Lung (tissue), 12 donors: ENCODE results near the gene SDC4. TPM values are rescaled to one million over a fixed set of nuclear protein-coding genes. Genes with fewer than 3 reads are reported as not detected.

Experiments used
- ATAC-seq: fragments of 200-7000 bp; cut with Tn5 transposase; one replicate; pipeline ENCODE4 v1.9.1; 2020; ENCODE audit warnings: moderate number of reproducible peaks; ENCODE audit not compliant: insufficient read depth, low FRiP score
- DNase-seq, 3 donors: peaks; one replicate each; pipeline ENCODE4 v3.0.0-alpha.2; 2013 to 2017
- H3K27ac ChIP-seq, 2 donors: one replicate each; pipeline ENCODE4 v1.5.1; 2013; ENCODE audit warnings: mild to moderate bottlenecking in 2 of 2, moderate library complexity in 2 of 2, control low read depth in 1 of 2, inconsistent platforms in 1 of 2, low read depth in 1 of 2, low read length in 1 of 2
- H3K27me3 ChIP-seq, 3 donors: one replicate each; pipeline ENCODE4 v1.5.1; 2013; ENCODE audit warnings: low read length in 2 of 3; ENCODE audit not compliant: control insufficient read depth in 3 of 3, insufficient read depth in 3 of 3
- H3K36me3 ChIP-seq, 4 donors: one replicate each; pipeline ENCODE4 v1.5.1; 2013; ENCODE audit warnings: low read length in 4 of 4, mild to moderate bottlenecking in 1 of 4, moderate library complexity in 1 of 4; ENCODE audit not compliant: control insufficient read depth in 4 of 4, insufficient read depth in 4 of 4
- H3K4me1 ChIP-seq, 5 donors: one replicate each; pipeline ENCODE4 v1.5.1; 2013; ENCODE audit warnings: low read length in 5 of 5, mild to moderate bottlenecking in 2 of 5, moderate library complexity in 1 of 5; ENCODE audit not compliant: control insufficient read depth in 5 of 5, insufficient read depth in 5 of 5
- H3K4me3 ChIP-seq: one replicate; pipeline ENCODE4 v1.5.1; 2013; ENCODE audit warnings: mild to moderate bottlenecking, control low read depth, moderate library complexity
- H3K9ac ChIP-seq, 2 donors: one replicate each; pipeline ENCODE4 v1.5.1; 2013; ENCODE audit warnings: low read length in 2 of 2, control low read depth in 1 of 2; ENCODE audit not compliant: insufficient read depth in 1 of 2
- H3K9me3 ChIP-seq, 4 donors: one replicate each; pipeline ENCODE4 v1.5.1; 2013; ENCODE audit warnings: low read length in 3 of 4, mild to moderate bottlenecking in 1 of 4, moderate library complexity in 1 of 4; ENCODE audit not compliant: control insufficient read depth in 4 of 4, insufficient read depth in 3 of 4
- CTCF ChIP-seq: IDR thresholded peaks from 2 replicates; pipeline ENCODE4 v1.5.1; 2012; ENCODE audit warnings: mild to moderate bottlenecking; ENCODE audit errors: control extremely low read depth, extremely low read depth
- WGBS, 2 donors: extraction: QIAGEN DNeasy Blood & Tissue Kit; methylation state at CpG; one replicate each; pipeline ENCODE4 v1.1.7; 2013; 5-methylcytosine and 5-hydroxymethylcytosine counted together
- polyA plus RNA-seq, 2 donors: library from polyadenylated mRNA; stranded (reverse); fragments of 200-250 nt; gene quantifications; one replicate each; pipeline ENCODE4 v1.2.1, GENCODE V29; 2013
- total RNA-seq, 2 donors: library from RNA; depleted of rRNA in 1 of 2; stranded (reverse); fragments of >200 nt in 1 of 2; gene quantifications; one replicate each; pipeline ENCODE4 v1.2.1, GENCODE V29; 2014 to 2021
- donor health status: control.
- donor health status: control.
- donor health status: Bipolar disorder and iron deficiency.
- donor health status: healthy.
- donor health status: DM: yes; HTN: yes; CAD: no.

The SDC4 gene
- total and polyA plus RNA-seq, 4 donors, result 239 to 313 (median 254) TPM

GRCh38 chr20:45366631-45367030, 18.4 kb upstream of the SDC4 start:
- no peaks in the 10 kb centered on the region for H3K27me3 ChIP-seq
- no peaks in the 10 kb centered on the region for H3K9me3 ChIP-seq
- 86 to 90% methylated on average over 11 of the region's 11 CpGs for WGBS, 2 donors
- ATAC-seq (no peak), DNase-seq (no peak)
- H3K36me3 ChIP-seq, result peaks cover 6 to 27% (median 16%) of the 10 kb centered on the region in 4 donors
- peaks cover 6 to 12% (median 10%) of the 10 kb centered on the region in 5 donors for H3K4me1 ChIP-seq
- no peak for TF ChIP-seq CTCF
- no peak overlapping the region for H3K27ac ChIP-seq
- no peak overlapping the region for H3K9ac ChIP-seq
- no peak overlapping the region for H3K4me3 ChIP-seq

GRCh38 chr20:45366192-45366591, 18.0 kb upstream of the SDC4 start:
- no peak for DNase-seq
- Histone ChIP-seq H3K9ac (no peak overlapping the region), H3K9me3 (no peaks in the 10 kb centered on the region), H3K36me3 (peaks cover 6 to 27% (median 16%) of the 10 kb centered on the region in 4 donors), H3K4me3 (no peak overlapping the region), H3K27ac (no peak overlapping the region), H3K4me1 (peaks cover 6 to 12% (median 10%) of the 10 kb centered on the region in 5 donors), H3K27me3 (no peaks in the 10 kb centered on the region)
- no peak for ATAC-seq
- no peak for TF ChIP-seq CTCF
- 94 to 96% methylated on average over 1 of the region's 1 CpG for WGBS, 2 donors

- H3K9ac ChIP-seq, result no peak overlapping the region
- 92 to 97% methylated on average over 5 of the region's 5 CpGs for WGBS, 2 donors
- TF ChIP-seq CTCF, result no peak
- H3K27ac ChIP-seq, result no peak overlapping the region
- peaks cover 6 to 27% (median 16%) of the 10 kb centered on the region in 4 donors for H3K36me3 ChIP-seq
- H3K9me3 ChIP-seq, result no peaks in the 10 kb centered on the region
- H3K27me3 ChIP-seq, result no peaks in the 10 kb centered on the region
- no peak overlapping the region for H3K4me3 ChIP-seq
- ATAC-seq, result no peak
- peaks cover 6 to 13% (median 11%) of the 10 kb centered on the region in 5 donors for H3K4me1 ChIP-seq
- no peak for DNase-seq
These were observed 17.3 kb upstream of the SDC4 start for GRCh38 chr20:45365444-45365970.
